Measurements from ENCODE around the gene EPHA6. TPM values are rescaled to one million over a fixed set of nuclear protein-coding genes. Genes with fewer than 3 reads are reported as not detected.
"Not testable (repeated sequence)": the region's sequence is repeated elsewhere in the genome, so short reads cannot be mapped to it uniquely, and the experiment has no call there.

The EPHA6 gene
- total RNA-seq, 2 experiments from 2014 or later: not detected

DNA sequence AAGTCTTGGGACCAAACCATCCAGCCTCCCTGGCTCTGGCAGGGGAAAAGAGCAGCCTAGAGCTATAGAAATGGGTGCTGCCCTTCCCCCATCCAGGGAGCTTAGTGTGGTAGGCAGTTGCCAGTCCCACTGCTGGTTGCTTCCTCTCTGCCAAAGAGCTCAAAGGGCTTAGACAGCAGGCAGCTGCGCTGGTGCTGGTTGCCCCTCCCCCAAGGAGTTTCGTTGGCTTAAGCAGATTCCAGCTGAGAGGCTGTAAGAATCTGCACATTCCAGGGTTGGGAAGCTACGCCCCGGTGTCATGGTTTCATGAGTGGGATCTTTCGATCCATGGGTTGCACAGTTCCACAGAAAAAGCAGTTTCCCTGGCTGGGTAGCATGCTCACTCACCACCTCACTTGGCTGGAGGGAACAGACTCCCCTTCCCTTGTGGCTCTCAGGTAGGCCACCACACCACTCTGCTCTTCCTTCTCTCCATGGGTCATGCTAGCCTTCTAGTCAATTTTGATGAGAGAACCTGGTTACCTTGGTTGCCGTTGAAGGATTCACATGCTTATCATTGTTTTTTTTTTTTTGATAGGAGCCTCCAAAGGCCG is 195.1 kb downstream of the EPHA6 start:
- ChIA-PET CTCF (no interaction called here), POLR2A (no interaction called here)
- DNase-seq: no peak
- H3K36me3 Mint-ChIP-seq (ENCODE audit: low read depth): no peaks in the 10 kb centered on the region
- no peaks in the 10 kb centered on the region for H3K27me3 Mint-ChIP-seq
- H3K4me1 Mint-ChIP-seq: no peaks in the 10 kb centered on the region
- H3K27ac Mint-ChIP-seq: no peak overlapping the region
- no peak overlapping the region for H3K4me3 Mint-ChIP-seq
- peaks cover 12% of the 10 kb centered on the region for H3K9me3 Mint-ChIP-seq

DNA sequence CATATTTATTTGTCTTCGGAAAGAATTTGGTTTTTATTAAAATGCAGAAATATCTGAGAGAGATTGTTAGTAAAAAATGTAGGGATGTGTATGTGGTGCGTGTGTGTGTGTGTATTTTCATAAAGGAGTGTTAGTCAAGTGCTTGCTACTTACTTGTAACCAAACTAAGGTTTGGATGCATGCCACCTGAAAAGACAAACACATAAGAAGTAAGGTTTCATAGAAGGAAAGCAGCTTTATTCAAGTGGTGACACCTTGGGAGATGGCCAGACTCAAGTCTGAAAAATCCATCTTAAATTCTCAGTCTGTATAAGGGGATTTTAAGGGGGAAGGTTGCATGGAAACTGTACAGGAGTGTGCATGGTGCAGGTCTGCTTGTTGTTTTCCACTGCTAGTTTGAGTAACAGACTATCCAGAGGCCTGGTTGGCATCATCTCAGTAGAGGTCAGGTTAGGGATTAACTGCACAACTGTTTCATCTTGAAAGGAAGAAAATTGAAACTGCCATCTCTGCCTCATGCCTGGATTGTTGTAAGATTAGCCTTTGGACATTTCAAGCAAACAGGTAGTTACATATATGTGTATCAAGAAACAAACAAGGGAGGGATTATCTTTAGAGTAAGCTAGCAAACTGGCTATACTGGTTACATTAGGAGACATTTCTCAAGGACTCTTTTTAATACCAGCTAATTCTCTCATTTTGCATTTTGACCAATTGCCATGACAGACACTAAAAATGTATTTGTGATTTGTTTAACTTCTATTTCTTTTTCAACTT is 196.7 kb downstream of the EPHA6 start:
- Mint-ChIP-seq H3K27ac (no peak overlapping the region), H3K4me3 (no peak overlapping the region), H3K36me3 (ENCODE audit: low read depth) (no peaks in the 10 kb centered on the region), H3K9me3 (peaks cover 12% of the 10 kb centered on the region), H3K27me3 (no peaks in the 10 kb centered on the region), H3K4me1 (no peaks in the 10 kb centered on the region)
- no peak for DNase-seq
- POLR2A ChIA-PET: no interaction called here
- CTCF ChIA-PET: no interaction called here

DNA sequence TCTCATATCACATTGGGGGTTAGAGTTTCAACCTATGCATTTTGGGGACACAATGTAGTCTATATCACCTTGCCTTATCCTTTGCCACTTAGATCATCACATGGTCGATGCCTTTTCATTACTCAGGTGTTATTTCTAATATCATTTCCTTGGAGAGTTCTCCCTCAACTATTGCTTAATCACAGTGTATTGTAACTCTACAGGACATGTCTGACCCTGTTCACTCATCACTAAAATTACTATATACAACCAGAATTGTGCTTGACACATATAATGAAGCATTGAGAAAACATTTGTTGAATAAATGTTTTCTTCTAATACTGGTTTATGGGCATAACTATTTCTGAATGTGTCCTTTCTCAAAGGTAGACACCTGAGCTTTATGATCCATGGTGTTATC is 207.4 kb downstream of the EPHA6 start:
- Mint-ChIP-seq H3K9me3 (peaks cover 6% of the 10 kb centered on the region), H3K27ac (no peak overlapping the region), H3K36me3 (ENCODE audit: low read depth) (no peaks in the 10 kb centered on the region), H3K27me3 (no peaks in the 10 kb centered on the region), H3K4me3 (no peak overlapping the region), H3K4me1 (no peaks in the 10 kb centered on the region)
- ChIA-PET CTCF (no interaction called here), POLR2A (no interaction called here)
- DNase-seq: no peak

DNA sequence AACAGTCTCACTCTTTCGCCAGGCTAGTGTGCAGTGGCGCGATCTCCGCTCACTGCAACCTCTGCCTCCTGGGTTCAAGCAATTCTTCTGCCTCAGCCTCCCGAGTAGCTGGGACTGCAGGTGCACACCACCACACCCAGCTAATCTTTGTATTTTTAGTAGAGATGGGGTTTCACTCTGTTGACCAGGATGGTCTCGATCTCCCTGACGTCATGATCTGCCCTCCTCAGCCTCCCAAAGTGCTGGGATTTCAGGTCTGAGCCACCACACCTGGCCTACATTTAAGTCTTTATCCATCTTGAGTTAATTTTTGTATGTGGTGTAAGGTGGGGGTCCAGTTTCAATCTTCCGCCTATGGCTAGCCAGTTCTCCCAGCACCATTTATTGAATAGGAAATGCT is 211.2 kb downstream of the EPHA6 start:
- H3K9me3 Mint-ChIP-seq; H3K27me3 Mint-ChIP-seq; H3K27ac Mint-ChIP-seq; DNase-seq; H3K4me3 Mint-ChIP-seq; POLR2A ChIA-PET; H3K4me1 Mint-ChIP-seq; CTCF ChIA-PET; H3K36me3 Mint-ChIP-seq (ENCODE audit: low read depth): not testable (repeated sequence)

DNA sequence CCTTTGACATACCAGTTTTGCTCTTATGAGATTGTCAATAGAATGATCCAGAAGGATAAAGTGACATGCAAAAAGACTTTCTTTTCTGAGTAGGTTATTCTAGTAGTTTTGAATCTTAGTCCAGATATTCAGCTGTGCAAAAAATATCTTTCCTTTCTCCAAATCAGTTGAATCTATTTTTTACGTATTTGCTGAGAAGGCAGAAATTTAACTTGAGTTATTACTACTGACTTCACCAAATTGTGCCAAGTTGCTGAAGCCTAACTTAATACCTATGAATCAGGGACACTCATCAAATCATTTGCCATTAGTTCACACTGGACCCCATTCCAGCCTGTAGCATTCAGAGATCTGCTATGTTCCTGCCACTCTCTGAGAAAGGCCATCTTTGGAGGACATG is 215.6 kb downstream of the EPHA6 start:
- ChIA-PET CTCF (no interaction called here), POLR2A (no interaction called here)
- no peak overlapping the region for H3K27ac Mint-ChIP-seq
- H3K4me3 Mint-ChIP-seq: no peak overlapping the region
- H3K27me3 Mint-ChIP-seq: no peaks in the 10 kb centered on the region
- no peaks in the 10 kb centered on the region for H3K4me1 Mint-ChIP-seq
- DNase-seq: no peak
- H3K9me3 Mint-ChIP-seq: no peaks in the 10 kb centered on the region
- H3K36me3 Mint-ChIP-seq (ENCODE audit: low read depth): no peaks in the 10 kb centered on the region

DNA sequence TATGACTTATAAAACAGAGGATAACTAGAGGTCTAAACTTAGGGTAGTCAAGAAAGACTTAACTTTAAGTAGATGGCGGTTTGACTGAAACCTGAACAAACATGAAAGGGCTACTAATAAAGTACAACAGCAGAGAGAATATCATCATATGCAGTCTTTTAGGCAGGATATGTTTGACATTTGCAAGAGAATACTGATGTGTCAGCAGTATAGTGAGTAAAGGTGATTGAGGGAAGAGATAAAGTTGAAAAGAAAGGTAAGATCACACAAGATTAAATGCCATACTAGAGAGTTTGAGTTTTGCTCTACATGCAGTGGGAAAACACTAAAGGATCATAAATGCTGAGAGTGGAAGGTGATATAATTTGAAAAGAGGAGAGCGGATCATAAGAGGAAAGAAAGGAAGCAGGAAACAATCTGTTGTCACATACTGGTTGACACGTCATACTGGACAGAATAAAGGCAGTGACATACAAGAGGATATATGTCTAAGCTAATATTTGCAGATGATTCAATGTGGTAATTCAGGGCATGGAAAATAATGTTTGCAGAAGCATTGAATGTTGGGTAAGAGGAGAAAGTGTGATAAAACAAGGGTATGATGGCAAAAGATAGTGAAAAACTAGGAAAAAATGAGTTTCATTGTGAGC is 223.0 kb downstream of the EPHA6 start:
- Mint-ChIP-seq H3K36me3 (ENCODE audit: low read depth) (no peaks in the 10 kb centered on the region), H3K9me3 (no peaks in the 10 kb centered on the region), H3K4me1 (no peaks in the 10 kb centered on the region), H3K4me3 (no peak overlapping the region), H3K27me3 (no peaks in the 10 kb centered on the region), H3K27ac (no peak overlapping the region)
- ChIA-PET POLR2A (no interaction called here), CTCF (no interaction called here)
- no peak for DNase-seq

DNA sequence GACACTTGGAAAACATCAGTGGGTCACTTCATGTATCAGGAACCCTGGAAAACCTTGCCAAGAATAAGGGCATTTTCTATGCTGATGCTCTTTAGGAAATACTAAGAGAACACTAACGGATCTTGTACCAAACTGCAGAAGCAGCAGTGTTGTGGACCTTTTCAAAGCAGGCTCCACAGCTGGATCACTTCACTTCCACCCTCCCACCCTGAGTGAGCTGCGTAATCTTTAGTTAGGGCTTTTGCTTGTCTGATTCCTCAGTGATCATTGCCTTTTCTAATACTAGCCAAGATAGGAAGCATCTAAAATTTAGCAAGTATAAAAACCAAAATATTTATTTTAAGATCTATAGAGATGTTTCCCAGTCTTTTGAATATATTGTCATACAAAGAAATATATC is 229.0 kb downstream of the EPHA6 start:
- Mint-ChIP-seq H3K4me3 (no peak overlapping the region), H3K27me3 (no peaks in the 10 kb centered on the region), H3K27ac (no peak overlapping the region), H3K9me3 (no peaks in the 10 kb centered on the region), H3K36me3 (ENCODE audit: low read depth) (no peaks in the 10 kb centered on the region), H3K4me1 (no peaks in the 10 kb centered on the region)
- ChIA-PET CTCF (no interaction called here), POLR2A (no interaction called here)
- no peak for DNase-seq

DNA sequence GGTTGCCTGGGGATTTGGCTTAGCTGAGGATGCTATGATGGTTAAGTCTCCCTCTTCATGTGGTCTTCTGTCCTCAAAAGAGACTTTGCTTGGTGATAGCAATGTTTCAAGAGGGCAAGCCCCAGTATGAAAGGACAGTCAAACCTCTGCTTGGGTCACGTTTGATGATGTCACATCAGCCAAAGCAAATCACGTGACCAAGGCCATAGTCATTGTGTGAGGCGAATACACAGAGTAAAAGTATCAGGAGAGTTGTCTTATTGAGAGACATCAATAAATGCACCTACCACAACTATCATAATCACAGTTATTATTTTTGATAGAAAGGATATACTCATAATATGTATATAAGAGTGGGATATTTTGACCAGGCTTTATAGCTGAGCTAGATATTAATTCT is 243.0 kb downstream of the EPHA6 start:
- ChIA-PET CTCF (interaction anchor here (0.6 kb wide), 1 partner anchor 35 kb away, joined by 3 read pairs; no protein-coding TSS in a partner anchor), POLR2A (no interaction called here)
- H3K4me1 Mint-ChIP-seq: no peaks in the 10 kb centered on the region
- H3K27me3 Mint-ChIP-seq: no peaks in the 10 kb centered on the region
- no peak overlapping the region for H3K4me3 Mint-ChIP-seq
- no peak for DNase-seq
- H3K9me3 Mint-ChIP-seq: no peaks in the 10 kb centered on the region
- no peak overlapping the region for H3K27ac Mint-ChIP-seq
- no peaks in the 10 kb centered on the region for H3K36me3 Mint-ChIP-seq (ENCODE audit: low read depth)

DNA sequence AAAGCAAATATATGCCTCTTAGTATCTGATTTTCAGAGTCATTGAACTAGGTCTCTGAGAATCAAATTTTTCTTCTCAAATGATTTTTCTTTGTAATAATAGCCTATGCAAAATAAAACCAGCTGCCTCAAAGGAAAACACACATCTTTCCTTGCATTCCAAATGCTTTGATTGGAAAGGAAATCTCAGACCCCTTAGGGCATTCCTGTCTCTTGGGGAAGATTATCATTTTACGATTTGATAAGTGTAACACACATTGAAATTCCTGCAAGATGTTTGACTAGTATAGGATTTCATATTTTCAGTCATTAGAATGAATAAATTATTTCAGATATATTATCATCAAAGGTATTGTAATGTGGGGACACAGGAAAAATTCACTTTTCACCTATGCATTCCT is 244.8 kb downstream of the EPHA6 start:
- Mint-ChIP-seq H3K4me3 (no peak overlapping the region), H3K36me3 (ENCODE audit: low read depth) (no peaks in the 10 kb centered on the region), H3K27ac (no peak overlapping the region), H3K27me3 (no peaks in the 10 kb centered on the region), H3K9me3 (no peaks in the 10 kb centered on the region), H3K4me1 (no peaks in the 10 kb centered on the region)
- CTCF ChIA-PET: no interaction called here
- DNase-seq: no peak
- POLR2A ChIA-PET: no interaction called here

DNA sequence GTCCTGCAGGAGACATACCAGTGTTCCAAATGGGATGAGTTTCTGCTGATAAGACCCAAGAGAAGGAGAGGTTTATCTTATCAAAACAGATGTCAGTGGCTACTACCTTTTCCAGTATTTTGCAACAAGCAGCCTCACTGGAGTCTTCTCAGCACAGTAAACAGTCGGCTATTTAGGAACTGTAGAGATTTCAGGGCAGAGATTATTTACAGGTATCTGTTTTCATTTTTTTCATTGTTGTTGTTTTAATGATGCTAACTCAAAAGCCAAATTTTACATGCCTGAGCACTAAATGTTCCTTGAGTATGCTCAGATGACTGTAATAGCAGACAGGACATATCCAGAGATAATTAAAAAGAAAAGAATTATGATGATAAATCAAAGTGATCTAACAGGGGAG is 252.1 kb downstream of the EPHA6 start:
- no peak for DNase-seq
- Mint-ChIP-seq H3K27ac (no peak overlapping the region), H3K4me3 (no peak overlapping the region), H3K4me1 (no peaks in the 10 kb centered on the region), H3K27me3 (no peaks in the 10 kb centered on the region), H3K36me3 (ENCODE audit: low read depth) (no peaks in the 10 kb centered on the region), H3K9me3 (no peaks in the 10 kb centered on the region)
- ChIA-PET POLR2A (no interaction called here), CTCF (no interaction called here)

DNA sequence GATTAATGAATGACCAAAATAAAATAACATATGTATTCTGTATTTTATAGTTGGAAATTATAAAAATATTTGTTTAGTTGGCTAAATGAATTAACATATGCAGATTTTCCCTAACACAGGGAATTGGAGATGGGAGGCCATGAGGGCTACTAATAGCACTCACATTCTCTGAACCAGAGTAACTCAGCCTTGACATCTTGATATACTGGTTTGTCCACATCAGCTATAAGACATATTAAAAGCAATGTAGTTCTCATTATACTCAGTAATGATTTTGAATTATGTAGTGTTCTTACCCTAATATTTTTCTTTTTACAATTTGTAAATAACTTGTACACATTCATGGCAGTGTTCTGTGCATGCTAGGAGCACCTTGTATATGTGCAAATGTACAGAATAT is 255.9 kb downstream of the EPHA6 start:
- no peaks in the 10 kb centered on the region for H3K9me3 Mint-ChIP-seq
- no peaks in the 10 kb centered on the region for H3K4me1 Mint-ChIP-seq
- H3K27me3 Mint-ChIP-seq: no peaks in the 10 kb centered on the region
- POLR2A ChIA-PET: no interaction called here
- no peaks in the 10 kb centered on the region for H3K36me3 Mint-ChIP-seq (ENCODE audit: low read depth)
- H3K4me3 Mint-ChIP-seq: no peak overlapping the region
- DNase-seq: no peak
- H3K27ac Mint-ChIP-seq: no peak overlapping the region
- CTCF ChIA-PET: no interaction called here

DNA sequence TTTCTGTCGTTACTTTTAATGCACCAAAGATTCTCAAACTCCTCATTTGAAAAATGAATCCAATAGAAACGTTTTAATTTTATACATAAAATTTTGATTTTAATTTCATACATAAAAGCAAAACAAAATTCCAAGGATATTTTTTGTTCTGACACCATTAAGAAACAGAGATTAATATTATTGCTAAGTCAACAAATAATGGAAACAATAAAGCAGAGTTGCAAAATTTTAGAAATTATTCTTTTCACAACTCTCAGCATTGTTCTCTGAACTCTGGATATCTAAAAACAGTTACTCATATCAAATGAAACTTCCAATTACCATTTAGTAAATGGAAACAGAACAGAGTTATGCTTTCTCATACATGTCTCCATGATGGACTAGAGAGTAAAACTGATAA is 260.2 kb downstream of the EPHA6 start:
- H3K27ac Mint-ChIP-seq: no peak overlapping the region
- no peaks in the 10 kb centered on the region for H3K27me3 Mint-ChIP-seq
- POLR2A ChIA-PET: no interaction called here
- CTCF ChIA-PET: no interaction called here
- H3K9me3 Mint-ChIP-seq: peaks cover 3% of the 10 kb centered on the region
- no peak for DNase-seq
- H3K4me1 Mint-ChIP-seq: no peaks in the 10 kb centered on the region
- no peaks in the 10 kb centered on the region for H3K36me3 Mint-ChIP-seq (ENCODE audit: low read depth)
- no peak overlapping the region for H3K4me3 Mint-ChIP-seq

DNA sequence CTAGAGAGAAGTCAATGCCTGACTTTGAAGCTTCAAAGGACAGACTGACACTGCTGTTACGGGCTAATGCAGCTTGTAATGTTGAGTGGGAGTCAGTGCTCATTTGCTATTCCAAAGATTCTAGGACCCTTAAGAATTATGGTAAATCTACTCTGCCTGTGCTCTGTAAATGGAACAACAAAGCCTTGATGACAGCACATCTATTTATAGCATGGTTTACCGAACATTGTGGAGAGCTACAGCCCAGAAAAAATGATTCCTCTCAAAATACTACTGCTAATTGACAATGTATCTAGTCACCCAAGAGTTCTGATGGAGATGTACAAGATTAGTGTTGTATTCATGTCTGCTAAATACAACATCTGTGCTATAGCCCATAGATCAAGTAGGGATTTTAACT is 262.3 kb downstream of the EPHA6 start:
- ChIA-PET POLR2A (no interaction called here), CTCF (no interaction called here)
- Mint-ChIP-seq H3K36me3 (ENCODE audit: low read depth) (no peaks in the 10 kb centered on the region), H3K4me1 (no peaks in the 10 kb centered on the region), H3K27me3 (no peaks in the 10 kb centered on the region), H3K9me3 (peaks cover 3% of the 10 kb centered on the region), H3K27ac (no peak overlapping the region), H3K4me3 (no peak overlapping the region)
- DNase-seq: no peak

DNA sequence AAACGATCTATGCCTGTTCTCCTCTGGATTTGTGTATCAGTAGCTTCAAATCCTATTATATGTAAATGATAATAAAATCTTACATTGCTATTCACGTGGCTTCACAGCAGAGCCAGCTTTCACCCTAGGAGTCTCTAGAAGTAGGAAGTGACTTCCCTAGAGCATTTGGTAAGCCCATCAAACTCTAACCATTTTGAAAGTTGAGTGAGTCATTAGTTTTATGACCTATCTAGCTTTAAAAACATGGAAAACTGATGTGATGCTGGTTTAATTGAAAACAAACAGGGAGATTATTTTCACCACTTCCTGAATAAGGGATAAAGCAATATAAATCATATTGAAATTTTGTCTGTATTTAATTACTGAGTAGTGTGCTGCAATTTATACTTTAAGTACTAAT is 275.2 kb downstream of the EPHA6 start:
- ChIA-PET POLR2A (no interaction called here), CTCF (no interaction called here)
- H3K36me3 Mint-ChIP-seq (ENCODE audit: low read depth): no peaks in the 10 kb centered on the region
- DNase-seq: no peak
- no peak overlapping the region for H3K4me3 Mint-ChIP-seq
- no peak overlapping the region for H3K27ac Mint-ChIP-seq
- H3K9me3 Mint-ChIP-seq: peaks cover 2% of the 10 kb centered on the region
- H3K27me3 Mint-ChIP-seq: no peaks in the 10 kb centered on the region
- no peaks in the 10 kb centered on the region for H3K4me1 Mint-ChIP-seq
